ENCODE data around the gene PAFAH1B1.

- TF ChIP-seq CTCF (IDR thresholded peaks at IDR 0.05; ENCODE audit: low read depth, low read length, poor library complexity, severe bottlenecking): no peak
- TF ChIP-seq EZH2phosphoT487 (IDR thresholded peaks at IDR 0.05; ENCODE audit: borderline replicate concordance, low read length): no peak
Measured at GRCh38 chr17:2697611-2698162, 104.2 kb downstream of the PAFAH1B1 start.

All from DOHH2 (cell line).